Gastroesophageal sphincter (tissue), 4 donors: ENCODE data around the gene TP53AIP1. TPM values are rescaled to one million over a fixed set of nuclear protein-coding genes. Genes with fewer than 3 reads are reported as not detected.
A peak's percentile ranks its signal among the peaks of the same experiment; 100 is the strongest.

Experiments used
- ATAC-seq: fragments of 150-250 bp; one replicate; pipeline ENCODE4 v1.9.1; 2016; ENCODE audit warnings: mild to moderate bottlenecking, moderate library complexity
- H3K27ac ChIP-seq, 4 donors: fragments of 200-600 bp; sonication (generic) in 3 of 4; 1 replicate in 3 of 4; 2 replicates in 1 of 4; pipeline ENCODE4 v1.5.1; 2016 to 2019
- H3K27me3 ChIP-seq: fragments of 200-600 bp; sonication (generic); one replicate; pipeline ENCODE4 v1.5.1; 2019
- H3K36me3 ChIP-seq, 2 donors: fragments of 200-600 bp; sonication (generic); one replicate each; pipeline ENCODE4 v1.5.1; 2019; ENCODE audit warnings: control low read depth in 1 of 2
- H3K4me1 ChIP-seq, 3 donors: fragments of 200-600 bp; sonication (generic); 1 replicate in 2 of 3; 2 replicates in 1 of 3; pipeline ENCODE4 v1.5.1; 2016 to 2019; ENCODE audit warnings: control low read depth in 2 of 3
- H3K4me3 ChIP-seq, 2 donors: fragments of 200-600 bp; sonication (generic); one replicate each; pipeline ENCODE4 v1.5.1; 2019; ENCODE audit warnings: mild to moderate bottlenecking in 1 of 2, moderate library complexity in 1 of 2
- H3K9me3 ChIP-seq, 3 donors: fragments of 200-600 bp; sonication (generic); one replicate each; pipeline ENCODE4 v1.5.1; 2017 to 2019; ENCODE audit warnings: control low read depth in 2 of 3
- EP300 ChIP-seq: sonication (generic); formaldehyde crosslinking; IDR thresholded peaks from one replicate; pipeline ENCODE4 v1.6.1; 2017; ENCODE audit warnings: antibody characterized with exemption, mild to moderate bottlenecking
- POLR2A ChIP-seq, 2 donors: fragments of 450-650 bp; IDR thresholded peaks; one replicate each; pipeline ENCODE4 v1.6.1; 2017; ENCODE audit warnings: antibody characterized with exemption in 2 of 2, mild to moderate bottlenecking in 2 of 2, moderate library complexity in 1 of 2
- POLR2AphosphoS5 ChIP-seq: sonication (generic); formaldehyde crosslinking; IDR thresholded peaks from one replicate; pipeline ENCODE4 v1.6.1; 2017; ENCODE audit warnings: antibody characterized with exemption
- WGBS, 2 donors: methylation state at CpG; one replicate each; pipeline ENCODE4 v1.1.5; 2018; ENCODE audit warnings: low coverage in 1 of 2; 5-methylcytosine and 5-hydroxymethylcytosine counted together
- total RNA-seq, 4 donors: library from RNA; depleted of rRNA; stranded (reverse); fragments of >200 nt; gene quantifications; one replicate each; pipeline ENCODE4 v1.1.0, GENCODE V29; 2016
- TF ChIP-seq, protein P1 (sequence below), 4 experiments: fragments of 200-600 bp in 2 of 4; fragments of 450-650 bp in 2 of 4; sonication (generic) in 1 of 4; IDR thresholded peaks; one replicate each; pipeline ENCODE4 v1.5.1; 2017 to 2019; ENCODE audit warnings: antibody characterized with exemption in 4 of 4, mild to moderate bottlenecking in 2 of 4, moderate library complexity in 2 of 4

The TP53AIP1 gene
- total RNA-seq, 4 donors from 2014 or later = 0.42 TPM; not detected in 3

DNA sequence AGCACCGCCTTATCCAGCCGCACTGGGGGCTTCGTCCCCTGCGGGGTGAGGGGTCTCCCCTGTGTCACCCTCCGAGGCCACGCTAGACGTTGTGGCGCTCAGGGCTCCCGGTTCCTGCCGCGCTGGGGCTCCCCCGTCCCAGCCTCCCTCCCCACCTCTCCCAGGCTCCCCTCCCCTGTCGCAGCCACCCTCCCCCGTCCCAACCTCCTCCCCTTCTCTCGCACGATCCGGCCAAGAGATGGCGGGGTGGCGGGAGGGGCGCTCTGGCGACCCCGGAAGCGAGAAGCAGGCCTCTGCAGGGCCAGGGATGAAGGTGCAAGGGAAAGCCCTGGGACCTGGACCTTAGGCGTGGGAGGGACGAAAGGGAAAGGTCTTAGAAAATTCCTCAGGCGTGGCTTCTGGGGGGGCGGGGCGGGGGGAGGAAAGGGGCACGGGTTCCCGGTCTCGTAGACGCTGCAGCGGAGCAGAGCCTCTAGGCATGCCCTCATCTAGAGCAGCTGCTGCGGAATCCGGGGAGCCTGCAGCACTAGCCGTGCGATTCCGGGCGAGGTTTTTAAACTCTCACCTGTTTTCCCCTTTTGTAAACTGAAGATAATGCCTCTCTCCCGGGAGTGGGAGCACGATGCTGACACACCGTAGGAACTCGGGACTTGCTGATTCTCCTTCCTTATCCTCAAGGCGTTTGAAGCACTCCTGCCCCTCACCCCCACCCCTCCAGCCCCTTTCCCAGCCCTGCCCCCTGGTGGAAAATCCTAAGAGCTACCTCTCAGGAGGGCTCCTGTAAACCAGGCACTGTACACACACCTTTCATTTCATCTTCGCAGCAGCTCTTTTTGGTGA, 37.1 kb downstream of the TP53AIP1 start:
- Histone ChIP-seq H3K36me3 (no peaks in the 10 kb centered on the region), H3K4me3 (peak overlapping the region; percentile 28 to 58), H3K4me1 (peaks cover 0 to 42% (median 8%) of the 10 kb centered on the region in 3 donors), H3K27me3 (no peaks in the 10 kb centered on the region), H3K9me3 (no peaks in the 10 kb centered on the region), H3K27ac (peak overlapping the region in 3 of 4 donors; percentile 65 to 74 (median 67))
- peak; percentile 50 for ATAC-seq
- no peak for TF ChIP-seq POLR2AphosphoS5
- TF ChIP-seq POLR2A (IDR thresholded peaks at IDR 0.05) = no peak
- TF ChIP-seq, protein P1, sequence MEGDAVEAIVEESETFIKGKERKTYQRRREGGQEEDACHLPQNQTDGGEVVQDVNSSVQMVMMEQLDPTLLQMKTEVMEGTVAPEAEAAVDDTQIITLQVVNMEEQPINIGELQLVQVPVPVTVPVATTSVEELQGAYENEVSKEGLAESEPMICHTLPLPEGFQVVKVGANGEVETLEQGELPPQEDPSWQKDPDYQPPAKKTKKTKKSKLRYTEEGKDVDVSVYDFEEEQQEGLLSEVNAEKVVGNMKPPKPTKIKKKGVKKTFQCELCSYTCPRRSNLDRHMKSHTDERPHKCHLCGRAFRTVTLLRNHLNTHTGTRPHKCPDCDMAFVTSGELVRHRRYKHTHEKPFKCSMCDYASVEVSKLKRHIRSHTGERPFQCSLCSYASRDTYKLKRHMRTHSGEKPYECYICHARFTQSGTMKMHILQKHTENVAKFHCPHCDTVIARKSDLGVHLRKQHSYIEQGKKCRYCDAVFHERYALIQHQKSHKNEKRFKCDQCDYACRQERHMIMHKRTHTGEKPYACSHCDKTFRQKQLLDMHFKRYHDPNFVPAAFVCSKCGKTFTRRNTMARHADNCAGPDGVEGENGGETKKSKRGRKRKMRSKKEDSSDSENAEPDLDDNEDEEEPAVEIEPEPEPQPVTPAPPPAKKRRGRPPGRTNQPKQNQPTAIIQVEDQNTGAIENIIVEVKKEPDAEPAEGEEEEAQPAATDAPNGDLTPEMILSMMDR (IDR thresholded peaks at IDR 0.05) = peak in 1 of 4 experiments; percentile 66
- no peak for TF ChIP-seq EP300
- WGBS, 2 donors = 0 to 9% methylated on average over 11 to 14 of the region's 45 CpGs

- peak overlapping the region in 3 of 4 donors; percentile 65 to 74 (median 67) for H3K27ac ChIP-seq
- TF ChIP-seq EP300 (no peak), POLR2AphosphoS5 (no peak), POLR2A (IDR thresholded peaks at IDR 0.05) (no peak)
- TF ChIP-seq, protein P1 (IDR thresholded peaks at IDR 0.05) = no peak
- ATAC-seq = peak; percentile 31
- peaks cover 0 to 49% (median 8%) of the 10 kb centered on the region in 3 donors for H3K4me1 ChIP-seq
- WGBS, 2 donors = 5 to 16% methylated on average over 8 to 14 of the region's 25 CpGs
- no peaks in the 10 kb centered on the region for H3K27me3 ChIP-seq
- no peaks in the 10 kb centered on the region for H3K9me3 ChIP-seq
- no peaks in the 10 kb centered on the region for H3K36me3 ChIP-seq
- peak overlapping the region; percentile 28 to 58 for H3K4me3 ChIP-seq
These were observed 37.9 kb downstream of the TP53AIP1 start for GRCh38 chr11:128904656-128905344.

DNA sequence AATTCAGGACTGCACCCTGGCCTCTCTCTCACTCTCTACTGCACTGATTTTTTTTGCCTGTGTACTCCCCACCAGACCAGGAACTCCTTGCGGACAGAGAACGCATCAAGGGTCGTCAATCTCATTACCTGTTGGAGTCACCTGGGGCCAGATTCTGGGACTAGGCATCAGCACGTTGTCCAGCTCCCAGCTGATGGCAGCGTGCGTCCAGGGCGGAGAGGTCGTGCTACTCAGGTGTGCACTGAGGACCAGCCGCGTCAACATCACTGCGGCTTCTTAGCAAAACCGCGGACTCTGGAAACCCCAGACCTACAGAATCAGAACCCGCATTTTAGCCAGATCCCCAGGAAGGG, 38.4 kb downstream of the TP53AIP1 start:
- H3K4me1 ChIP-seq = peaks cover 0 to 47% (median 8%) of the 10 kb centered on the region in 3 donors
- 82% methylated on average over 12 of the region's 14 CpGs; no CpG with 5 or more reads in 1 of the 2 donors for WGBS, 2 donors
- no peaks in the 10 kb centered on the region for H3K27me3 ChIP-seq
- H3K36me3 ChIP-seq = no peaks in the 10 kb centered on the region
- ATAC-seq = no peak
- no peaks in the 10 kb centered on the region for H3K9me3 ChIP-seq
- peak overlapping the region in 1 of 4 donors; percentile 67 for H3K27ac ChIP-seq
- no peak overlapping the region for H3K4me3 ChIP-seq
- TF ChIP-seq POLR2A (IDR thresholded peaks at IDR 0.05) (no peak), POLR2AphosphoS5 (no peak), EP300 (no peak)
- TF ChIP-seq, protein P1 (IDR thresholded peaks at IDR 0.05) = no peak

DNA sequence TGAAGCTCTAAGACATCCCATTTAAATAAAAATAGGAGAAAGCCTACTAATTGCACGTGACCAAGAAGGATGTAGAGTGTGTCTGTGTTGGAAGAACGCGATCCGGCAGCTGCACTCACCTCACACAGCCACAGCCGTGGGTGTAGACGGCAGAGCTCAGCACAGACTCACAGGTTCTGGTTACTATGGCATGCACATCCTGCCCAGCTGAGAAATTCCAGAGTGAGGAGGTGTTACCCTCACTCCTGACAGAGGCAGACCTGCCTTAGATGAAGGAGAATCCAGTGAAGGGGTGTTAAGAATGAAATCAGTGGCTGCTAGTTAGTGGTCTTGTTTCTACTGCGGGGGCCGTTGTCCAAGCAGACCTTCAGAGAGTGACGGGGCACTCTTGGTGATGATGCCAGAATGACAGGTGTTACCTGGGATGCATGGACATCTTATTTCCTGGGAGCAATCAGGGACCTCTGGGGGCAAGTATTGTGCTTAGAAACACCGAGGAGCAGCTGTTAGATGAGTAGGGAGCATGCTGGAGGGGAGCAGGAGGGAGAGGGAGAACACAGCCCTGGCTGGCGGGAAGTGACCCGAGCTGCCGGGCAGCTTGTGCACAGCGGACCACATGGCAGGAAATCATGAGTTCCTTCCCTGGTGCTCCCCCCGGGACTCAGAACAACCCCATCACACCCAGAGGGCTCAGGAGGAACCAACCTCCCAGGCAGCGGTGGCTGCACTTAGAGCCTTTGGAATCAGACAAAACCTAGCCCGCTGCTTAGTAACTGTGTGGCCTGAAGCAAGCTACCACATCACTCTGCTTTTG, 39.2 kb downstream of the TP53AIP1 start:
- H3K27ac ChIP-seq = no peak overlapping the region
- WGBS, 2 donors = 41 to 82% methylated on average over 3 to 11 of the region's 17 CpGs
- peak; percentile 39 for ATAC-seq

More for the DNA sequence above, 39.2 kb downstream of the TP53AIP1 start:
- Histone ChIP-seq H3K27me3 (no peaks in the 10 kb centered on the region), H3K4me3 (no peak overlapping the region), H3K36me3 (no peaks in the 10 kb centered on the region), H3K9me3 (no peaks in the 10 kb centered on the region), H3K4me1 (peaks cover 0 to 39% (median 8%) of the 10 kb centered on the region in 3 donors)
- no peak for TF ChIP-seq EP300
- TF ChIP-seq, protein P1 (IDR thresholded peaks at IDR 0.05) = no peak
- TF ChIP-seq POLR2AphosphoS5 = no peak
- no peak for TF ChIP-seq POLR2A (IDR thresholded peaks at IDR 0.05)
